Measurements from ENCODE around the gene SARDH. TPM values are rescaled to one million over a fixed set of nuclear protein-coding genes. Genes with fewer than 3 reads are reported as not detected.

SARDH gene
- total RNA-seq, 2 donors from 2014 or later = 0.88 to 1.4 TPM

GRCh38 chr9:133726401-133727276 is 11.5 kb downstream of the SARDH start:
- ATAC-seq = peak; percentile 70 to 72
- peak; percentile 58 for DNase-seq
- intact Hi-C loops (cut with DNase I) = loop anchor here (2.0 to 5.0 kb wide), 3 partner anchors 139 to 194 kb away; partner anchors contain the start of gene ADAMTSL2 (in 1 of the 2)

- no peak for ATAC-seq
Observed at GRCh38 chr9:133725886-133726285, 12.3 kb downstream of the SARDH start.

GRCh38 chr9:133718563-133719315 is 19.4 kb downstream of the SARDH start:
- ATAC-seq = no peak
- no peak for DNase-seq
- intact Hi-C loops (cut with DNase I) = no loop called here

More at GRCh38 chr9:133725886-133726285, 12.3 kb downstream of the SARDH start:
- intact Hi-C loops (cut with DNase I) = loop anchor here (2.0 to 5.0 kb wide), 3 partner anchors 139 to 194 kb away; partner anchors contain the start of gene ADAMTSL2 (in 1 of the 2)
- DNase-seq = no peak

DNA sequence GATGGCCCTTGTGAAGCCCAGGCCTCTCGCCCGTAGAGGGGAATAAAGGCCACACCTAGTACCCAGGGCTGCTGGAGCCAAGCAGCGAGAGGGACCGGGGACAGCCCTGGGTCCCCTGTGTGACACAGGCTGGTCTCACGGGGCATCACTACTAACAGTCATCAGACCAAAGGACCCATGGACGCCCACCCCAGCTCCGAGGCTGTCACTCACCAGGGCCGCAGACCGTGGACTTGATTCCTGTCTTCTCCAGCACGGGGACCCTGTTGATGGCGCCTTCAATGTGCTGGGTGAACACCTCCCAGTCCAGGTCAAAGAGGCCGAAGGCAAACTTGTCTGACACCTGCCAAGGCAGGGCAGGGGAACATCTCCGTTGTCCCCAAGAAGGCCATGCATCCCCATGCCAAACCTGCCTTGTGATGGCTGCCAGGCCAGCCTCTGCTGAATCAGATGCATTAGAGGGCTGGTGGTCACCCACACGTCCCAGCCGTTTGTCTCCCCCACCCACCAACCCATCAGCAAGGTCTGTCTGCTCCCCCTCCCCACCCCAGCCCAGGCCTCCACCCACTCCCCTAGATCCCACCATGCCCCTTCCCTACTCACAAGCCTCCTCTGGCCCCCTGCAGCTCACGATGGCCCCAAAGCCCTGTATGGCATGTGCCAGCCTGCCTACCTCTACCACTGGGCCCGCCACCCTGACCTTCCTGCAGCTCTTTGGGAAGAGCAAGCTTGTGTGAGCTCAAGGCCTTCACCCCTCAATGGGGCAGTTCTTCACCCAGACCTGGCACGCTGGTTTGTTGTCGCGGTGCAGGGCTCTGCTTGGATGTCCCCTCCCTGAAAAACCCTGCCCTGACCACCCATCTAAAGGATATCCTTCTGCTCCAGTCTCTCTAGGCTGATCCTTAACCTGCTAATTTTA is 20.8 kb downstream of the SARDH start:
- DNase-seq = no peak
- intact Hi-C loops (cut with DNase I) = no loop called here

GRCh38 chr9:133716564-133717112 is 21.5 kb downstream of the SARDH start:
- intact Hi-C loops (cut with DNase I) = no loop called here
- DNase-seq (peak; percentile 57), ATAC-seq (peak; percentile 18 to 25)

More for the DNA sequence above, 20.8 kb downstream of the SARDH start:
- ATAC-seq = no peak

DNA sequence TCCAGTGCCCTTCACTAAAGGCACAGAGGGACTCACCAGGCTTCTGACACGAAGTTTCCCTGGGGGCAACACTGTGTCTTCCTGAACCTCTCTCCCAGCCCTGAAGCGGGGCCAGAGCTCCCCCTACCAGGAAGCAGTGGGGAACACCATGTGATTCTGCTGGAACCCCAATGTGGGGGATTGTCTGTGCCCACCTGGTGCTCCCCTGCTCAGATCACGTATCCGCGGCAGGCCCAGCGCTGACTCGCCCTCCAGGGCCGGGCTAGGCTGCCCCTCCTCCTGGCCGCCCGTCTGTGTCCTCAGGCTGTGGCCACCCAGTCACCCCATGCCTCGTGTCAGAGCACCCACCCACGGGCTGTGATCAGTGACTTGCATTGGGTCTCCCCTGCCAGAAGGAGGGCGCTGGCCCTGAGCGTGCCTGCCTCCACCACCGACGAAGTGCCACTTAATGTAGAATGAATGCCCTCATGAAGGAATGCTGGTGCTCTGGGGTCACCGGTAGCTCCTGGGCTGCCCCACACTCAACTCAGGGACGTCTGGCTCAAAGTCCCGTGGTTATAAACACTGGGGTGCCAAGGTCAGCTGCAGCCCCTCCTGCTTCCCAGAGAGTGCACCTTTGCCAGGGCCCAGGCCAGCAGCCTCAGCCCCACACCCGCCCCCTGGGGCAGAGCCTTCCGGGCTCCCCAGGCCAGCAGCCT is 22.1 kb downstream of the SARDH start:
- DNase-seq = peak; percentile 32
- intact Hi-C loops (cut with DNase I) = no loop called here
- peak; percentile 2 to 25 for ATAC-seq

- intact Hi-C loops (cut with DNase I) = no loop called here
- DNase-seq (peak; percentile 74), ATAC-seq (peak; percentile 45 to 49)
Observed at GRCh38 chr9:133715295-133715865, 22.8 kb downstream of the SARDH start.

GRCh38 chr9:133714606-133715294 is 23.4 kb downstream of the SARDH start:
- ATAC-seq = peak; percentile 61 to 69
- intact Hi-C loops (cut with DNase I) = no loop called here
- DNase-seq = peak; percentile 72

DNA sequence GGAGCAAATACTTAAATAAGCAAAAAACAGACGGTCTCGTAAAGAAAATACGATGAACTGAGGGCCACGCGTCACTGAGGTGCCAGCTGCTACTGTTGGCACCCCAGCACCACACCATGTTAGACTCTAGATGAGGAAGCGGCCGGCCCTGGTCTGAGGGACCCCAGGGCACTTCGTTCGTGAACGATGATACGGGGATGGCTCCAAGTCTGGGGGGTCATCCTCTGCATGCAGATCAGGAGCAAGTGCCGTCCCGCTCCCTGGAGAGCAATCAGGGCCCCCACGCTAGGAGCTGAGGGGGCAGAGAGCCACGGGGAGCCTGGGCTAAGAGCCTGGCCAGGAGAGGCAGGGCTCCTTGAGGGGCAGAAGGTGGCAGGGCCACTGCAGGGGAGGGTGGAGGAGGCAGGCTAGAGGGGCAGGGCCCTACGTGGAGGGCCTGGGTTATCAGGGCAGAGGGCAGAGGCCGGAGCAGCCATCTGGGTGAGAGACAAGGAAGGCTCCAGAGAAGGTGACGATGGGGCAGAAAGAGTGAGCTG is 24.1 kb downstream of the SARDH start:
- DNase-seq = no peak
- intact Hi-C loops (cut with DNase I) = no loop called here
- no peak for ATAC-seq

GRCh38 chr9:133713150-133713959 is 24.8 kb downstream of the SARDH start:
- DNase-seq (no peak), ATAC-seq (no peak)
- intact Hi-C loops (cut with DNase I) = no loop called here

DNA sequence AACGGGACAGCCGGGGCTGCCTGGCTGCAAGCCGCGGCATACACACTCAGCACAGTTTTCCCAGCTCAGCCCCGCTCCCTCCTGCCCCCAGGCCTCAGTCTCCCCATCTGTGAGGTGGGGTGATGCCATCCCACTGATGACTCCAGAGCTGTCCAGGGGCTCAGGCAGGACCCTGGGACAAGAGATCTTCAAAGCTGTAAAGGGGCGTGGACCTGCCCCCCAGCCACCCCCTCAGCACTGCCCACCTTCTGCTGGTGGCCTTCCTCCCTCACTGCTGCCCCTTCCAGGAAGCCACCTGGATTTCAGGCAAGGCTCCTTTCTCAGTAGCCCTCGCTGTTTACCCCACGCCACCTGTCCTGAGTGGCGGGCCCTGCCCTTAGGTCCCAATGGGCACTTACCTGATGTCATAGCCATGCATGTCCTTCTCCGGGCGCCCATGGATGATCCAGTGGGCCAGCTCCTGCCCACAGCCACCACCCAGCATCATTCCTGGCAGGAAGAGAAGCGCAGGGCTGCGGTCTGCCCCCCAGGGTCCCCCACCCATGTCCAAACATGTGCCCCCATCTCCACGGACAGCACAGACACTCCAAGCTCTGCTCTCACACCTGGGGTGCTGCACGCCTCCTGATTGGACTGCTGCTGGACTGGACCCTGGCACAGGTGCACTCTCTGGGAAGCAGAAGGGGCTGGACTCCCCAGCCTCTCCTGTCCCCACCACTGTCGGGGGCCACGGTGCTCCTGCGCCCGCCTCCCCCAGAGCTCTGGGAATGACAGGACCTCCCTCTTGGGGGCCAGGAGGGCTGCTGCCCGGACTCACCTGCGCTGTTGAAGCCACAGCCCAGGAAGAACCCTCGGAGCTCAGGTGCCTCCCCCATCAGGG is 25.7 kb downstream of the SARDH start:
- DNase-seq = no peak
- no peak for ATAC-seq
- intact Hi-C loops (cut with DNase I) = no loop called here

DNA sequence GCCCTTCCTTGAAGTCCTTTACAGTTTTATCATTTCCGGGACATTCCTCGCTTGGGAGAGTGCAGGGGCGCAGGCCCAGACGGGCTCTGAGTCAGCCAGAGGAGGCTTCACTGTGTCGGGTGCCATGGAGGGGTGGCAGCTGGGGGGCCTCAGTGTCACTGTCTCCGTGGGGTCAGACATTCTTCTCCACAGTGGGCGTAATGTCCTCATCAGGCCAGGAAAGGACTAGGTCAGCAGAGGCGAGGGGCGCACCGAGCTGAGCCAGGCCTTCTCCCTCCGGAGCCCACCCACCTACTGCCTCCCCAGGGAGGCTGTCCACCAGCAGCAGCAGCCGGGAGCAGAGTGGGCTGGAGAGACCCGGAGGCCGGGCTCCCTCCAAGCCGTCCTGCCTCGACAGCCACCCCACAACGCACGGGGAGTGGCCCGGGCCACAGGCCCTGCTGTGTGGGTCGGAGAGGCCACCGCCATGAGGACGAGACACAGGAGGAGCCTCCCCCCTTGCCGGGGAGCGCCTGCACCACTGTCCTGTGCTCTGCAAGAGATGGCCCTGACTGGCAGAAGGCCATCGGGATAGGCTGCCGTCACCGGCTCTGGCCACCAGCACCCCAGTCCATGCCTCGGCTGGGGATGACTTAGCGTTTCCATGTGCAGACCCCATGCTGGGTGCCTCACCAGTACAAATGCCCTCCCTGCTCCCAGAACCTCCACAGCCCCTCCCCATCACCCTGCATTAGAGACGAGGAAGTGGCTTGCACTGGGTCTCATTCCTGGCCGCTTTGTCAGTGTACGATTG is 26.5 kb downstream of the SARDH start:
- peak; percentile 20 to 53 for ATAC-seq
- intact Hi-C loops (cut with DNase I) = no loop called here

DNA sequence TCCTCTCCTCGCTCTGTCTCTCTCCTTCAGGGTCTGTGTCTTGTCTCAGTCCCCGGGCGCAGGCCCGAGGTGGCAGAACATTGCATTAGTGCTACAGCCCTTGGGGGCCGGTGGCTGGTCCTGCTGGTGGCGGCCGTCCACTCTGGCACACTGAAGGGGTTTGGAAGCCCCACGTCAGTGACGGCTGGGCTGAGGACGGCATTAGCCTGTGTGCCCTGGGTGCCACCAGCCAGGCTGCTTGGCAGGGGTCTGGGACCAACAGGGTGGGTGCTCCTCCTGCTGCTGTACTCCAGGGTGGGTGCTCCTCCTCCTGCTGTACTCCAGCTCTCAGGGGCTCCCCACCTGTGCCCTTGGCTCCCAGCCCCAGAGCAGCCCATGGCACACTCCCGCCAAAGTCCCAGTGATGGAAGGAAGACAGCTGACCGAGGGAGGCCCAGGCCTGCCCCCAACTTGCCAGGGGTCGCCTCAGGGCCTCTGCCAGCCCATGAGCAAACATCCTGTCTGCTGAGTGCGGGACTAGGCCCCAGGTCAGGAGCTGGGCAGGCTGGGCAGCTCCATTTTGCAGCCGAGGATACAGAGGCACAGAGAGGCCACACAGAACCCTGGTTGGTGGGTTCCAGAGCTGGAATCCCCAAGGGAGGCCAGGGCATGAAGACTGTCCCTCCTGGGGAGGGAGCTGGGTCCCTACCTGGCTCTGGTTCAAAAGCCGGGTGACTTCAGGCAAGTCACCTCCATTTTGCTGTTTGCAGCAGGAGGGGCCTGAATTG is 27.3 kb downstream of the SARDH start:
- ATAC-seq = no peak
- intact Hi-C loops (cut with DNase I) = no loop called here
- peak; percentile 37 for DNase-seq

More for the DNA sequence above, 26.5 kb downstream of the SARDH start:
- no peak for DNase-seq

Measured in left cardiac atrium (tissue), 4 donors.